Stimulated activated CD8-positive, alpha-beta memory T cell treated with anti-CD3 and anti-CD28 coated beads, Interleukin-15, amount 100 ng/mL, for 1 hour (primary cell): ENCODE results near the gene PAPLN.
"Not testable (repeated sequence)": the region's sequence is repeated elsewhere in the genome, so short reads cannot be mapped to it uniquely, and the experiment has no call there.

ENCODE experiments used
- DNase-seq: peaks from one replicate; pipeline ENCODE4 v3.0.0-alpha.2; 2020; ENCODE audit warnings: low read depth

Gene PAPLN, protein sequence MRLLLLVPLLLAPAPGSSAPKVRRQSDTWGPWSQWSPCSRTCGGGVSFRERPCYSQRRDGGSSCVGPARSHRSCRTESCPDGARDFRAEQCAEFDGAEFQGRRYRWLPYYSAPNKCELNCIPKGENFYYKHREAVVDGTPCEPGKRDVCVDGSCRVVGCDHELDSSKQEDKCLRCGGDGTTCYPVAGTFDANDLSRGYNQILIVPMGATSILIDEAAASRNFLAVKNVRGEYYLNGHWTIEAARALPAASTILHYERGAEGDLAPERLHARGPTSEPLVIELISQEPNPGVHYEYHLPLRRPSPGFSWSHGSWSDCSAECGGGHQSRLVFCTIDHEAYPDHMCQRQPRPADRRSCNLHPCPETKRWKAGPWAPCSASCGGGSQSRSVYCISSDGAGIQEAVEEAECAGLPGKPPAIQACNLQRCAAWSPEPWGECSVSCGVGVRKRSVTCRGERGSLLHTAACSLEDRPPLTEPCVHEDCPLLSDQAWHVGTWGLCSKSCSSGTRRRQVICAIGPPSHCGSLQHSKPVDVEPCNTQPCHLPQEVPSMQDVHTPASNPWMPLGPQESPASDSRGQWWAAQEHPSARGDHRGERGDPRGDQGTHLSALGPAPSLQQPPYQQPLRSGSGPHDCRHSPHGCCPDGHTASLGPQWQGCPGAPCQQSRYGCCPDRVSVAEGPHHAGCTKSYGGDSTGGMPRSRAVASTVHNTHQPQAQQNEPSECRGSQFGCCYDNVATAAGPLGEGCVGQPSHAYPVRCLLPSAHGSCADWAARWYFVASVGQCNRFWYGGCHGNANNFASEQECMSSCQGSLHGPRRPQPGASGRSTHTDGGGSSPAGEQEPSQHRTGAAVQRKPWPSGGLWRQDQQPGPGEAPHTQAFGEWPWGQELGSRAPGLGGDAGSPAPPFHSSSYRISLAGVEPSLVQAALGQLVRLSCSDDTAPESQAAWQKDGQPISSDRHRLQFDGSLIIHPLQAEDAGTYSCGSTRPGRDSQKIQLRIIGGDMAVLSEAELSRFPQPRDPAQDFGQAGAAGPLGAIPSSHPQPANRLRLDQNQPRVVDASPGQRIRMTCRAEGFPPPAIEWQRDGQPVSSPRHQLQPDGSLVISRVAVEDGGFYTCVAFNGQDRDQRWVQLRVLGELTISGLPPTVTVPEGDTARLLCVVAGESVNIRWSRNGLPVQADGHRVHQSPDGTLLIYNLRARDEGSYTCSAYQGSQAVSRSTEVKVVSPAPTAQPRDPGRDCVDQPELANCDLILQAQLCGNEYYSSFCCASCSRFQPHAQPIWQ

DNA sequence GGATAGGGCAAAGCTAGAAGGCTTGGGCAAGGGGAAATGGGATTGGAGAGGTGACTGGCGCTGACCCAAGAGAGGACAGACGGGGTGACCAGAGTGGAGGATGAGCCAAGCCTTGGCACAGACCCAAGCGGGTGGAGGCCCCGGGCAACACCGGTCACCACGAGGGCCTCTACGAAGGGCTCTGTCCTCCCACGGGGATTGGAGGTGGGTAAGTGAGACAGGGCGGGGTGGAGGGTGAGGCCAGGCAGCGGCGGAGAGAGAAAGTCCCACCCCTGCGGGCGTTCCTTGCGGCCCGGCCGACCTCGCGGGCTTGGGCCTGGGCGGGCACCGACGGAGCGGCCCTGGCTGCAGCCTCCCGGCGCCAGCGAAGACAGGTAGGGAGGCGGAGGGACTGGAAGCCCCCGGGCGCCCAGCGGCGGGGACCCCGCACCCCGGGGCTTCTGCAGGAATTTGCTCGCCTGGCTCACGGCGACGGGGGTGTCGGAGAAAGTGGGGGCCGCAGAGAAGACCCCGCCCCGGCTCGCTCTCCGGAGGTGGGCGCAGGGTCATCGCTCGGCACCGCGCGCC lies at the start of gene PAPLN:
PAPLN (plus strand) TSS at position 288 of the 567 bp plus-strand sequence. CDS start 2,273 bp downstream, outside the sequence.
- DNase-seq, result no peak

DNA sequence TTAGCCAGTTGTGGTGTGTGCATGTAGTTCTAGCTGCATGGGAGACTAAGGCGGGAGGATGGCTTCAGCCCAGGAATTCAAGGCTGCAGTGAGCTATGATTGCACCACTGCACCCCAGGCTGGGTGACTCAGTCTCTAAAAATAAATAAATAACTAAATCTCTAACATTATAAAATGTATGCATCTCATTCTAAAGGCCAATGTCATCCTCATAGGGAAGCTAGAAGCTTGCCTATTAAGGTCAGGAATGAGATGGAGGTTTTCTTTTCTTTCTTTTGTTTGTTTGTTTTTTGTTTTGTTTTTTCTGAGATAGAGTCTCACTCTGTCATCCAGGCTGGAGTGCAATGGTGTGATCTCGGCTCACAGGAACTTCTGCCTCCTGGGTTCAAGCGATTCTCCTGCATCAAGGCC lies 48.8 kb upstream of the PAPLN start:
- DNase-seq, result no peak

DNA sequence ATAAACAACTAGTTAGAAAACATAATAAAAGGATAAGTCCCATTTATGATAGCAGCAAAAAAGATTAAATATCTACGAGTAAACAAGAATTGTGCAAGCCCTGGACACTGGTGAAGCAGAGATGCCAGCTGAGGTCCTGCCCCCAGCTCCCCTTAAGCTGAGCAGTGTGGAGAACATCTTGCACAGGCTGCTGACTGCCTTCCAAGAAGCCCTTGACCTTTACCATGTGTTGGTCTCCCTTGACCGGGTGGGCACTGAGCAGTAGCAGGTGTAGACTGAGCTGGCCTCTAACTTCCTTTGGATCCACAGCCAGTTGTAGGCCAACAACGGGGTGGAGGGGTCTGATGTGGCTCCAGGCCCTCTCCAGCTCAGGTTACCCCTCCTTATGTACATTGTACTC lies 47.7 kb upstream of the PAPLN start:
- no peak for DNase-seq

- DNase-seq, result no peak
These were observed 45.9 kb upstream of the PAPLN start for GRCh38 chr14:73191441-73191840.

GRCh38 chr14:73194306-73194705 lies 43.0 kb upstream of the PAPLN start:
- not testable (repeated sequence) for DNase-seq

- no peak for DNase-seq
These were observed 39.1 kb upstream of the PAPLN start for GRCh38 chr14:73198253-73198652.

DNA sequence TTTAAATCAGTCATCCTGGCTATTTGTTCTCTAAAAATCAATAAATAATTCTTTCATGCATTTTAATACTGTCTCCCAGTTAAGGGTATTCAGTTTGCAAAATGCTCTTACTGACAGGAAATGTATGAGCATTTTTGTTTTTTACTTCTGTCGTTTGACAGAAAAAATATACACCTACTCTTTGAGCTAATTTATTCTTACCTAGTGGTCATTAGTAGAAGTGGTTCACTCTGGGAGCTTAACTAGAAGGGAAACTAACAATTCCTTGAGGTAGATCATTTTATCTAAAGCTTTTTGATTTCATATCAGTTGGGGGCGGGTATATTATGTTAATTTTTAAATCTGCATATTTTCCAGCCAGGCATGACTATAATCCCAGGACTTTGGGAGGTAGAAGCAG lies 33.8 kb upstream of the PAPLN start:
- no peak for DNase-seq

DNA sequence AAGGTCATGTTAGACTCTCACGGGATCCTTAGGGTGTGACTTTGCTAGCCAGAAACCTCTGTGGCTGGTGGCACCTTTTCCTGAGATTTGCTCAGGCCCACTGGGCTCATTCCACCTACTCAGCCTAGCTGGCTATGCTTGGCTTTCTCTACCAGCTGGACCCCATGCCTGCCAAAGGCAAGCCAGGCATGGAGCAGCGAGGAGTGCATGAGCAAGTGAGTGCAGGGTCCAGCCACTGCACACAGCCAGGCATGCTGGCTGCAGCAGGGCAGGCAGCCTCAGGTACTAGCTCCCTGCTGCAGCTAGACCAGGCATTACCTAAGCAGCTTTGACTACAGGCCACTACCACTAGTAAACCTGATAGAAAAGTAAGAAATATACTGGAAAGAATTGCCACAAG lies 29.7 kb upstream of the PAPLN start:
- no peak for DNase-seq

GRCh38 chr14:73208390-73208789 lies 28.9 kb upstream of the PAPLN start:
- DNase-seq, result no peak

GRCh38 chr14:73208846-73209245 lies 28.5 kb upstream of the PAPLN start:
- DNase-seq, result no peak

DNA sequence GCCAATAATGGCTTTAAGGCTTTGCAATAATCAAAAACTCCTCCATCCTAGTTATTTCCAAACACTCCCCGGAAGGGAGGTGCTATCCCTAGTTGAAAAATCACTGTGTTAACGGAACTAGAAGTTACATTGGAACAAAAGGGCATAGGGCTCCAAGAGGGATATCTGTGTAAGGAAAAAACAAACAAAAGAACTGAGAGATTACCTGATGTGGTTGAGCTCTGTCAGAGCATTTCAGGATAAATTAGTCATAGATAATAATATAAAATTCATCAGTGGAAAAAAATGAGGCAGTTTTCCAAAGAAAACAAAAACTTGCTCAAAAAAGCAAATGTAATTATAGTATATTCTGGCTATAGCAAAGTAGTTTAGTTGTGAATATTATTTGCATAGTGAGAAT lies 27.4 kb upstream of the PAPLN start:
- DNase-seq, result no peak

GRCh38 chr14:73211251-73212040 lies 25.9 kb upstream of the PAPLN start:
- no peak for DNase-seq

- DNase-seq, result no peak
These were observed 21.3 kb upstream of the PAPLN start for GRCh38 chr14:73216030-73216429.

DNA sequence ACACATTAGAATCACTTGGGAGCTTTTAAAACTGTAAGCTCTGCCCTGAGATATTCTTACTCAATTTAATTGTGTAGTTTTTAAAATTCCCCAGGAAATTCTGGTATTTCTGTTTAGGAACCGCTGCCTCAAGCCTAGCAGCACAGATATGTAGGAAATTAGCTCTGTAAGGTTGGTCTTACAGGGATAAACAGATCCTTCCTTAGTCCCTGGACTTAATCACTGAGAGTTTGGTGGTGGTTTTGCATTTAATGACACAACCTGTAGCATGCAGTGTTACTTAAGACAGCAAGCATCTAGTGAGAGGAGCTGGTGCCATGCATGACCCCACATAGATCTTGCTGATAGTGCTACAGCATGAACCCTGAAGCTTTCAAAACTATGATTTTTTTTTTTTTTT lies 19.9 kb upstream of the PAPLN start:
- no peak for DNase-seq

DNA sequence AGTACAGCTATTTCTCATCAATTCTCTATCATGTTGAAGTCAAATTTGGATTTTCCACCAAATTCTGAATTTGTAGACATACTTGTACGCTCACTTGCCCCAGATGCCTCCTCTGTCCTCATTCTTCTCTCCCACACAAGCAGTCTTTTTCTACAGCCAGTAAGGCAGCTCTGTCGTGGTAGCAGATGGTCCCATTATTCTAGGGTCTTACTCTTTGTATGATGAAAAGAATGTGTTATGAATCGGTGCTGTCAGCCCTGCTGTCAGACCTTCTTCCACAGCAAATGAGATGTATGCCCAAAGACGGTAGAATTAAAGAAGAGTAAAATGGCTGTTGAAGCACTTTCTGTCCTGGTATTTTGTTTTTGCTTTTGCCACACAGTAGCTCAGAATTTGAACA lies 17.2 kb upstream of the PAPLN start:
- no peak for DNase-seq

DNA sequence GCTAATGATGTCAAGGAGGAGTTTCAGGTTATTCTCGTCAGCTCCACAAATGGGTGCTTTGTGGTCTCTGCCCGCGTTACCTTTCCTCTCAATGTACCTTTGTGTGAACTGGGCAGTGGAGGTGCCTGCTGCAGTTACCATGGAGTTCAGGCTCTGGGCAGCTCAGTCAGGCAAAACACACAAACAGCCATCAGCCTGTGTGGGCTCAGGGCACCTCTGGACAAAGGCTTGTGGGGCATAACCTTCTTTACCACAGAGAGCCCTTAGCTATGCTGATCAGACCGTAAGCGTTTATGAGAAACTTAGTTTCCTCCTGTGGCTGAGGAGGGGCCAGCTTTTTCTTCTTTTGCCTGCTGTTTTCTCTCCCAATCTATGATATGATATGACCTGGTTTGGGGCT lies 16.7 kb upstream of the PAPLN start:
- no peak for DNase-seq

GRCh38 chr14:73221945-73222344 lies 15.4 kb upstream of the PAPLN start:
- DNase-seq, result no peak

GRCh38 chr14:73223049-73223448 lies 14.3 kb upstream of the PAPLN start:
- DNase-seq, result no peak

DNA sequence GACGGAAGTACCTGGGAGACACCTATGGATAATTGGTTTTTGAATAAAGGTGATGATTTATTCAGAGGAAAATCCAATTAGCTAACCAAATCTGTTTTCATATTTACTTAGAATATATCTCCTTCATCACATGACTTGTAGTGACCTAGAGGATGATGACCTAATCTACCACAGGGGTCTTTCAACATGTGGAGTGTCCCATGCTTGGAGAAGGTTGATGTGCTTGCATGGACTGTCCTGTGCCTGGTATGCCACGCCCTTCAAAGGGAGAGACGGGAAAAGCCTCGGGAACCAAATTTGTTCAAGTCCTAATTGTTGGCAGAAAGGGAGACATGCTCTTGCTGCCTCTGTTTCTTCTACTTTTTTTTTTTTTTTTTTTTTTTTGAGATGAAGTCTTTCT lies 11.8 kb upstream of the PAPLN start:
- DNase-seq, result no peak

DNA sequence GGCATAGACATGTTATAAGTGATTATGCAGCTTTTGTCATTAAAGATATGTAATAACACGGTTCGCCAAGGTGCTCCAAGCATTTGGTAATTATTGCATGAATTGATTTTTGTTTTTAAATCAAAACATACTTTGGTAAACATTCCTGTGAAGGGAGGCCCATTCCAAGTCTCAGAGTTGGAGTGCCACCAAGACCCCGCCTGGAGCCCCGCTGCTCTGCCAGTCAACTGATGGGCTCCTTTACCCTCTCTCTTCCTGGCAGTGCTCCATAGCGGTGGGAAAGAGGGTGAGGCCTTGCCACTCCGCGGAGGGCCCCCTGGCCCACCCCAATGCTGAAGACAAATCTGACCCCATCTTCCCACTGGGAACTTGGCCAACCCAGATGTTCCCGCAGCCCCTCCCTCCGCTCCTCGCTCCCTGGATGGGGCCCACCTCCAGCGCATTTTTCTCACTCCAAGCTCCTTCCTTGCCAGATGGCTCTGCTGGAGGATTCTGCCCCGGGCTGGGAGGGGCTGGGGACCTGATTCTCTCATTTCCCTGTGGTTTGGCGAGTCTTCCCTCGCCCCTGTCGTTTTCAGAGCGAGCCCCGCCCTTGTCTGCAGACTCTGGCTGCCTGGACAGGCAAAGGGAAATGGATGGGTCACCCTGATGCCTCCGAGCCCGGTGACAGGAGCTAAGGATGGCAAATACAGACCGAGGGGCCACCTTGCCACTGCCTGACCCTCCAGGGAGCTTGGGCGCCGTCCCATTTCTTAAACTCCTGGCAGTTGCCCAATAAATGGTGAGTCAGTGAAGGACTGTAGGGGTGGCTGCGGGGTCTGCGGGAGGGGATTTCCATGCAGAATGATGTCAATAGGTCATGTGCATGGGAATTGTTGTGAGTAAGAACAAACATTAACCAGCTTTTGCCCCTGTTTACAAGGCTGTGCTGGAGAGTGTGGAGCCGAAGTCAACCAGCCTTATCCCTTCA lies 9.2 kb upstream of the PAPLN start:
- DNase-seq, result no peak
